C4-2B (cell line): ENCODE measurements around the gene TLCD4.

ENCODE experiments used
- CTCF ChIP-seq: fragments of 450-650 bp; conservative IDR thresholded peaks from 2 replicates; pipeline ENCODE4 v1.5.1; 2017; ENCODE audit warnings: mild to moderate bottlenecking
- ZFX ChIP-seq: fragments of 450-650 bp; IDR thresholded peaks from 2 replicates; pipeline ENCODE4 v1.6.1; 2017

GRCh38 chr1:95071539-95071938 lies 45.6 kb upstream of the TLCD4 start:
- no peak for TF ChIP-seq CTCF
- TF ChIP-seq ZFX, result no peak
